ENCODE measurements around the gene CCSER1.

- TF ChIP-seq CTCF (IDR thresholded peaks at IDR 0.05): no peak
- no peak for TF ChIP-seq POLR2A (IDR thresholded peaks at IDR 0.05)
Observed at GRCh38 chr4:90546114-90546513, 418.9 kb downstream of the CCSER1 start.
